ENCODE data around the gene SLC25A26.

DNA sequence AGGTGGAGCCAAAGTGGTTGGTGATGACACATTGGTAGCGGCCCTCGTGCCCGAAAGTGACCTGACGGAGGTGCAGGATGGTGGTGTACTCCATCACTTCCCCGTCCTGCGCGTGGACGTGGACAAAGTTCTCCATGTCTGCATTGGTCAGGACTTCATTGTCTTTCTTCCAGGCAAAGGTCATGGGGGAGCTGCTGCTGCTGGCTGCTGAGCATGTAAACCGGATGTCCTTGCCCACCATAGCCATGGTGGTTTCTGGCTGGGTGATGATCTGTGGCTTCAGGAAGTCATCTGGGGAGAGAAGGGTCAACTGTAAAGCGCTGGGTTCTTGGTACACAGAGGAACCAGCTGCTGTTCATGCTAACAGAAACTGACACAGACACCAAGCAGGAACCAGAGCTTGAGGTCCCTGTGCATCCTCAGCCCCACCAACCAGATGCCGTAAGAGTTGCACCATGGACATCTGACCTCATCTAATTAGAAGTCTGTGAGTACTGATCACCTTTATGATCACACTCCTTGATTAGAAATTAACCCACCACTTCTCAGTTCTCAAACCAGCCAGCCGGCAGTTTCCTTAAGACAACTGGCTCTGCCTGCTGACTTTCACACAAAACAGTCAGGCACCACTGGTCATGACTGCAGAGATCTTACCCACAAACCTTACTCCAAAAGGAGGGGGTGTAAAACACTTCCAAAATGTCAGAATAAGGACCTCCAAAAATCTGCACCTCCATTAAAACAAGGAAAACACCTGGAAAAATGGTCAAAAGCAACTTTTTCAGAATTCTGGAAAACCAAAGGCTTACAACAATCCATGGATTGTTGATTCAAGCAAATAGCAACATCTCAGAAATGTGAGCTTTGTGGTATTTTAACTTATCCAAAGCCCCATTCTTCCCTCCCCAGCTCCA is 165.5 kb downstream of the SLC25A26 start:
- no peak for TF ChIP-seq SUZ12 (IDR thresholded peaks at IDR 0.05; ENCODE audit: extremely low read depth, insufficient read depth, insufficient read length)
- no peak for TF ChIP-seq ZNF274 (IDR thresholded peaks at IDR 0.05; ENCODE audit: low read depth, low read length)
- TF ChIP-seq YY1 (IDR thresholded peaks at IDR 0.05; ENCODE audit: insufficient read depth, insufficient read length): no peak
